CD4-positive, alpha-beta T cell treated with Interleukin-6 for 4 hours (primary cell): ENCODE data around the gene AKAP13.

Experiments used
- DNase-seq: peaks from one replicate; pipeline ENCODE4 v3.0.0-alpha.2; 2020; ENCODE audit warnings: mixed read lengths

The AKAP13 gene

DNA sequence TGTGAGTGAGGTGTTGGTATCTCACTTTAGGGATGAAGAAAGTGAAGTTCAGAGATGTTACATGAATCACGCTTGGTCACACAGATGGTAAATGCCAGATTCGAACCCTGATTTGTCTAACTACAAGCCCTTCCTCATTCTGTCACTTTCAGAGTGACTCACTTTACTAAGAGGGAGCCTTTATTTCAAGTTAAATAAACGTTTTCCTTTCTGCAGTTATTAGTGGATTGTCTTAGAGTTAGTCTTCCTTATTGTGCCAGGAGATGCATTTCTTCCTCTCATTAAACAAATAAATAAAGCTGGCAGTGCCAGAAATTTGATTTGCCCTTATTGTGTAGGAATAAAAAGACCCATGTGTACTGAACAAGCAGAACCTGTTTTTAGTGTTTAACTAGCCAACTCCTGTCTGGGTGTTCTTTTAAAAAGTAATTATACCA is 162.5 kb downstream of the AKAP13 start:
- DNase-seq, result no peak

DNA sequence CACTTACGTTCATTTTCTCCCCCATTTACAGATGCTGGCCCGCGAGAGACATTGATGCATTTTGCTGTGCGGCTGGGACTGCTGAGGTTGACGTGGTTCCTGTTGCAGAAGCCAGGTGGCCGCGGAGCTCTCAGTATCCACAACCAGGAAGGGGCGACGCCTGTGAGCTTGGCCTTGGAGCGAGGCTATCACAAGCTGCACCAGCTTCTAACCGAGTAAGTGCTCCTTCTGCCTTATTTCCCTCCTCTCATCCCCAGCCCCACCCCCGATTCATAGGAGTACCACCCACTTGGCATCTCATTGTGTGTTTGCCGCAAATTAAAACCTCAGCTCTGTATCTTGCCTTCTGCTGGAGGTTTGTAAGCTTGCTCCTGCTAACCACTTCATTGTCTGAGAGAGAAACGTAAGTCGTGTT is 163.3 kb downstream of the AKAP13 start:
- peak; percentile 46 for DNase-seq

DNA sequence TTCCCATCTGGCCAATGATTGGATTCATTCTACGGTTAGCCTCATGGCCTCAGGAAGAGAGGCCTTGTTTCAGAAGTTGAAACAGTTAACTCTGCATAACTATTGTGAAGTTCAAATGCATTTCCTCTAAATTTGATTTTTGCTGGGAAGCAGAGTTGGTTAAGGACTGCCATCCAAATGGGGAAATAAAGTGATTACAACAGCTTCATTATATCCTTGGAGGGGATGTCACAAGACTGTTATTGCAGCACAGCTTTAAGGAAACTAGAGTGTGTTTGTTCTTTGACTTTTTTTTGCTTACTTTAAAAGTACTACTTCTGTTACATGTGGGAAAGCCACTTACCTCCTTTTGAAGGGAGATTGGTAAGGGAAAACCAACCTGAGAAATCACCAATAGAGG is 164.8 kb downstream of the AKAP13 start:
- DNase-seq, result no peak

DNA sequence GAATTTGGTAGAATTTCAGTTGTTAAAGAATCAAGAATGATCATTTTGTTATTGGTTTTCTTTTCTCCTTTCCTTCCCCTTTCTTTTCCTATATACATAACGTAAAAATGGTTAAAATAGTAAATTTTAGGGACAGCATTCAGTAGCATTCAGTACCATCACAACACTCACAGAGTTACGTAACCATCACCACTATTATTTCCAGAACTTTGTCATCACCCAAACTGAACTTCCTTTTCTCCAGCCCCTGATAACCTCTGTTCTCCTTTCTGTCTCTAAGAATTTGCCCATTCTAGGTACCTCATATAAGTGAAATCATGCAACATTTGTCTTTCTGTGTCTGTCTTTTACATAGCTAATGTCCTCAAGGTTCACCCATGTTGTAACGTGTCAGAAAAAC is 165.3 kb downstream of the AKAP13 start:
- DNase-seq, result no peak

DNA sequence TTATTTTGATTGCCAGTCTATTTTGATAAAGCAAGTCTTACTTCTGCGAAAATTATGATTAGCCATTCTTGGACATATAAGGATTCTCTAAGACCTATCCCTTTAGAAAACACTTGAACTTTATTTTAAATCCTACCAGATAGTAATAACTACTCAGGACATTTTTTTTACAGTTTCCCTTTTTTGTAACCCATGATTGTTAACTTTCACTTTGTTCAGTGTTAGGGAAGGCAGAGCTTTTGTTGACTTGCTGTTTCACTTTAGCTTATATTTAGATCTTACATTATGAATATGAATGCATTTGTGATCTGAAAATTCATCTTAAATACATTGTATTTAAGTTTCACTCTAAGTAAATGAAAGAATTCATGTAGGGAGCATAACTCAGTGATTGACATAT is 167.0 kb downstream of the AKAP13 start:
- no peak for DNase-seq

DNA sequence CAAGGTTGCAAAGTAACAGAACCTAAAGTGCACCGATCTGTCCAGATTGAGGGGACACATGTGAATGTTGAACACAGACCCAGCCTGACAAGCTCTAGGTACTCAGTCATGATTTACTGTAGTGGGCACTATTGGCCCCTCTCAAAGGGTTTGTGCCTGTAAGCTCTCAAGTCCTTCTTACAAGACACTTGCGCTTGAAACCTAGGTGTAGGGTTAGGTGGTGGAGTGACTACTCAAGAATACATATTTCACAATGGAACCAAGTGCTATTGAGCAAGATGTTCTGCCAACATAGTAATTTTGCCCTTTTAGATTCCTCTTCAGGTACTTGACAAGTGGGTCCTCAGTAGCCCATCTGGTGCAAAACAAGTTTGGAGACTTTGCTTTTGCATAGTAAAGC is 169.9 kb downstream of the AKAP13 start:
- no peak for DNase-seq

DNA sequence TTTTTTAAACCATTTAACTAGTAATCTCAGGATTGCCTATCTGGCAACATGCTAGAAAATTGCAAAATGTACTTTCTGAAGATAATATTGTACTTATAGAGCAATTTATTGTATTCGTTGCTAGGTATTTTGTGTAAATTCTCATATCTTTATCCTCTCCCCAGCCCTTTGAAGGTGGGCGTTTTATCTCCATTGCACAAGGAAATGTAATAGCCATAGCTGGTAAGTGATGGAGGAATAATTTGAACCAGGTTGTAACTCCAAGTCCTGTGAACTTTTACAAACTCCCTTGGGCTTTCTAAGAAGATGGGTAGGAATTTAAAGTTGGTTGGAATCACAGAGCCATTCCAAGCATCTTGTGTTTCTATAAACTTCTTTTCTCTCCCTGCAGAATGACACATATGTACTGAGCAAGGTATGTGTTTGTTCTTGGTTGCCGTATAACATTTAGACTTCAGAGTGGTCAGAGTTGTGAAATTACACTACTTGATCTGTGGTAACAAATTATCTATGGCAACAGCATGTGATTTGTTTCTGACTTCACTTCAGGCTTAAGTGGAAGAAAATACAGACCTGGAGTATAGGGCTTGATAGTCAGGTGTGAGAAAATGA is 170.9 kb downstream of the AKAP13 start:
- no peak for DNase-seq

DNA sequence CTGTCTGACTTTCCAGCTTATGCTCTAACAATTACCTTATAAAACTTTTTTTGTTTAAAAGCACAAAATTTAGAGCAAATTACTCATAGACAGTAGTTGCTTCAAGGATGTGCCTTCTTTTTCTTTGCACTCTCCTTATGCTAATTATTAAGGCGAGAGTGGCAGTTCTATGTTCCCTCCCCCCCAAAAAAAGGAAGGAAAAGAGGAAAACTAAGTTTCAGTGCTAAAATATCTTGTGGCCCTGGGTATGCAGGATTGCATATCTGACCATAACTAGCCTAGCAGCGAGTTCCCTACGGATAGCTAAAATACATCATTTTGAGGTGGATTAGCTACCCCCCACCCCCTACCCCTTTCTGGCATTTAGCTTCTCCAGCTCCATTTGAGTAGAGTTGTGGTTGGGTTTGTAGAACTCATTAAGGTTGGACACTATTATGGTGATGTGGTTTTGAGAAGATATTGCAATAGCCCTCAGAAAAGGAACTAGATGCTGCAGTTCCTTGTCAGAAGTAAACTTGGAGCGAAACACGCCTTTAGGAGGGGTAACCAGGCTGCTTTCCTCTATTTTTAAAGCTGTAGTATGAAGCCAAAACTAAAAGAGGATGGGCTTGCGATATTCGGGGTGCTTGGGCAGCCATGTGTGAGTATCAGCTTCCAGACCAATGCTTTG is 174.6 kb downstream of the AKAP13 start:
- no peak for DNase-seq

DNA sequence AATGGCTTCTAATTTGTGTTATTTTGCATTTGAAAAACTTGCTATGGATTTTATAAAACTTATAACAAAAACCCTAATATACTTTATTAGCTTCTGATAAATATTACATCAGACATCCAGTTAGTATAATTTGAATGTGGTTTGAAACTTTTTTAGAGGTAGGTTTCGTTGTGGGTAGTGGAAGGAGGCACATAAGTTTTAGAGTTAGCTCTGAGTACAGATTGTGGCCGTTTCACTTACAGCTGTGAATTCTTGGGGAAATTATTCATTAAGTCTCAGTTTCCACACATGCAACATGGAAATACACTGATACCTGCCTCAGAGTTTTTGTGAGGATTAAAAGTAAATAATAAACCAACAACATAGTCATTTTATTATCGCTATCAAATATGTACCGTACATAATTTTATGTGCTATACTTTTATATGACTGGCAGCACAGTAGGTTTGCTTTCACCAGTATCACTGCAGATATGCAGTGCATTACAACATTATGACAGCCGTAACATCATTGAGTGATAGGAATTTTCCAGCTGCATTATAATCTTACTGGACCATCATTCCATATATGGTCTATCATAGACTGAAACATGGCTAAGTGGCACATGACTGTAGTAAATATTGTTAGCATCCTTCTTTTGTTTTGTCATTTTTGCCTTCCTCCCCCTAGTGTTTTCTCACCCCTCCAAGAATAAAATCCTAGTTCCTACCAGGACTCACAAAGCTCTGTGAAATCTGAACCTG is 175.6 kb downstream of the AKAP13 start:
- no peak for DNase-seq

DNA sequence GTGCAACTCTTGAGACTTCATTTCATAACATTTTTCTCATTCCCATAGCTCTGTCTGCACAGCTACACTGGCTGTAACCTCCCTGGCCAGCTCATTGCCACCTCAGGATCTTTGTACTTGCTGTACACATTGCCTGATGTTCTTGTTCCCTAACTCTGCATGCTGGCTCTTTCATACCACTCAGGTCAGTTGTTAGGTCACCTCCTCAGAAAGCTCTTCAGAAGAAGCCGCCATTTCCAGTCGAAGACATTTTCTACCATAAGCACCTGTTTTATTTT is 176.2 kb downstream of the AKAP13 start:
- DNase-seq, result no peak

DNA sequence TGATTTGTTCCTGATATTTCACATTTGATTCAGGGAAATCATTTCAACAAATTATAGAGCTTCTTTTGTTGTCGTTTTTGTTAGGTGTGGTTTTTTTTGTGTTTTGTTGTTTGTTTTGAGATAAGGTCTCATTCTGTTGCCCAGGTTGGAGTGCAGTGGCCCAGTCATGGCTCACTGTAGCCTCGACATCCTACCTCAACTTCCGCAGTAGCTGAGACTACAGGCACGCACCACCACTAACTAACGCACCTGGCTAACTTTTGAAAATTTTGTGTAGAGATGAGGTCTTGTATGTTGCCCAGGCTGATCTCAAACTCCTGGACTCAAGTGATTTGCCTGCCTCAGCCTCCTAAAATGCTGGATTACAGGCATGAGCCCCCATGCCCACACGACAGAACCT is 177.0 kb downstream of the AKAP13 start:
- DNase-seq, result no peak

DNA sequence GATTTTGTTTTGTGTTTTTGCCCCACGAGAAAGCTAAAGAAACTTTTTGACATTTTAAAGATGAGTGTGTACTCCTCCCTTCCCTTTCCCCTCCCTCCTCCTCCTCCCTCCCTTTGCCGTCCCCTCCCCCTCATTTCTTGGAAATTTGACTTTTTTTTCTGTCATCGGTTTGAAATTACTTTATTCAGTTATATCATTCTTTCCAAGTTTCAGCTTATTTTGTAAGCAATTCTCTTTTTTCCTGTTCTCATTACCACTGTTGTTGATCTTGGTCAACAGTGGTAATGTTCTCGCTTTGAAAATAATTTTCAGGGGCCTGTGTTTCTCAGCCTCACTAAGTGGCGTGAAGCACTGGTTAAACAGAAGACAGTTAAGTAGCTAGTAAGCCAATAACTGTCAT is 178.4 kb downstream of the AKAP13 start:
- DNase-seq, result no peak

DNA sequence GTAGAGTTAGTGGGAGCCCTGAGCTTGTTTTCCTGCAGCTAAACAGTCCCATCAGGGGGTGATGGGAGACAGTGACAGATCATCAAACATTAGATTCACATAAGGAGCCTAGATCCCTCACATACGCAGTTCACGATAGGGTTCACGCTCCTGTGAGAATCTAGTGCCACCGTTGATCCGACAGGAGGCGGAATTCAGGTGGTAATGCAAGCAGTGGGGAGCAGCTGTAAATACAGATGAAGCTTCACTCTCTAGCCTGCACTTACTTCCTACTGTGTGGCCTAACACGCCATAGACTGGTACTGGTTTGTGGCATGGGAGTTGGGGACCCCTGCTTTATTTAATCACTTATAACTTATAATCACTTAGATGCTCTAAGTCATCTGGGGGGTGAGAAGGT is 179.1 kb downstream of the AKAP13 start:
- DNase-seq, result no peak

DNA sequence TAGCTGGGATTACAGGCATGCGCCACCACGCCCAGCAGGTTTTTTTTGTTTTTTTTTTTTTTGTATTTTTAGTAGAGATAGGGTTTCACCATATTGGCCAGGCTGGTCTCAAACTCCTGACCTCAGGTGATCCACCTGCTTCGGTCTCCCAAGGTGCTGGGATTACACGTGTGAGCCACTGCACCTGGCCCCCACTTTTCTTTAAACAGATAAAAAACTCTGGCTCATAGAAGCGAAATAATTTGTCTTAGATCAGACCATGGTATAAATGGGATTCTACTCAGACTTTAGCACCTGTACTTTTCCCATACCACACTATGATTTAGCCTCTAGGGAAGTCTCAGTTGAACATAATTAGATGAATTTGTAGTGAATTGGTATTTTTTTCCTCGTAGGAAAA is 182.4 kb downstream of the AKAP13 start:
- no peak for DNase-seq

DNA sequence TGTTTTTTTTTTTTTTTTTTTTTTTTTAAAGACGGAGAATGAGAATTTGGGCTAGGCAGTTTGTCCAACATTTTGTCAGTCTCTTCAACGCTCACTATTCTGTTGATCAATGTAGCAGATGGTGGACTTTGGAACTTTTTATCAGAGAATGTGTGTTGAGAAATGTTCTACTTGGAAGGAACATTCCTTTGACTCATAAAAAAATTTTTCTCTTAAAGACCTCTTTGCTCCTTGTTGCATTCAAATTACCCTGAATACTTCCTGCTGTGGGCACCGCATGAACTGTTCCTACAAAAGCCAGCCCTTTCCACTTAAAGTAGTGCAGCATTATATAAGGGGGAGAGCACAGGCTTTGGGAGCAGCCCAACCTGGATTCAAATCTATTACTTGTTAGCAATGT is 182.9 kb downstream of the AKAP13 start:
- DNase-seq, result no peak

DNA sequence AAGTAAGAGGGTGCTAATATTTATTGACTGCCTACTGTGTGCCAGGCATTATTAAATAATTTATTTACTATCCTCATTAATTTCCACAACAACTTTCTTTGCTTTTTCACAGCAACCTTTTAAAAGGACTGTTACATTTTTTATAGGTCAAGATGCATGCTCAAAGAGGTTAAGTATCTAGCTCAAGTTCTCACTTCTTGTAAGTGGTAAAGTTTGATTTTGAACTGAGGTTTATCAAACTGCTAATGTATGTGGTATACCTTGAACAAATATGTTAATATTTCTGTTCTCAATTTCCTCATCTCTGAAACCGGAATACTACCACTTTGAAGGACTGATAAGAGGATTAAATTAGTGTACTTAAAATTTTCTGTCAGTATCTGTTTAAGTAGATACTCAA is 183.3 kb downstream of the AKAP13 start:
- no peak for DNase-seq

DNA sequence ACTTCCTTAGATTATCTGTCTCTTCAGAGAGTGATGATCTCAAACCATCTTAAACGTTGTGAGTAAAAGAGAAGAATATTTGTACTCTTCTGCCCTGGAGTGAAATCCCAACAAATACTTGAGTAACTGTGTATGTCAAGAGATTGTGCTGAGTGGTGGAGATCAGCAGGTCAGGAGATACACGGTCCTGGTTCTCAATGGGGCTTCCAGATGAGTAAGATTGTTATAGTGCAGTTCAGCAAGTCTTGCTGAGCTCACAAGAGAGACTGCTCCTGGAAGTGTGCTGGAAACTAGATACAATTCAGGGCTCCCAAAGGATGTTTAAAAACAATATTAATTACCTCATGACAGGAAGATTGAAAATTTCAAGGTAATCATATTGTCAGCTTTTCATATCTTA is 184.3 kb downstream of the AKAP13 start:
- no peak for DNase-seq

DNA sequence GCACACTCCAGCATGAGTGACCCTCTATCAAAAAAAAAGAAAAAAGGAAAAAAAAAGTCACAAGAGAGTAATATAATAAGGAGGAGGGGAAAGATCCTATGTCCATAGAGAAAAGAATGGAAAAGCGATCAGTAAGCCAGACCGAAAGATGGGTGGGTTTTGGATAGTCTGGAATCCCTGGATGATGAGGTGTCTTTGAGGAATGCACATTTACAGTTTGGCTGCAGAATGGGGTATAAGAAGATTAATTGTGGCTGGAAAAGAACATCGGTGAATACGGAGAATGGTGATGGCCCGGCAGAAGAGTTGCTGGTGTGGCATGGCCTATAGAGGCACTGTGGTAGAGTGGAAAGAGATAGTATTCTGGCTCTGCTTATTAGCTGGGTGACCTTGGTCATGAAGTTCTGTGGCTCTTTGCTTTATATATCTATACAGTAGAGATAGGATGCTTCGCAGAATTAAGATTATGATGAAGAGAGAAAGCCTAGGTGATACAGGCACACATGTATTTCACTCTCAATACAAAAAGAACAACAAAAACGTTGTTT is 187.9 kb downstream of the AKAP13 start:
- no peak for DNase-seq

DNA sequence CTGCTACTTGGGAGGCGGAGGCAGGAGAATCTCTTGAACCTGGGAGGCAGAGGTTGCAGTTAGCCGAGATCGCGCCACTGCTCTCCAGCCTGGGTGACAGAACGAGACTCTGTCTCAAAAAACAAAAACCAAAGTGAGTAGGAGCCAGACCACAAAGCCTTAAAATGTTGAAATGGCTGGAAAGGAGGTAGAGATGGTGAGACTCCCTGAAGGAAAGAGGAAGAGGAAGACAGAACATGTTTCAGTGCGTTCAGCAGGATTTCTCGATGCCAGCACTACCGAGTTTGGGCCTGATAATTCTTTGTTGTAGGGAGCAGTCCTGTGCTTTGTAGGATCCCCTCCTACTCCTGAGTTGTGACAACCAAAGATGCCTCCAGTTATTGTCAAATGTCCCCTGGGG is 189.9 kb downstream of the AKAP13 start:
- DNase-seq, result no peak

DNA sequence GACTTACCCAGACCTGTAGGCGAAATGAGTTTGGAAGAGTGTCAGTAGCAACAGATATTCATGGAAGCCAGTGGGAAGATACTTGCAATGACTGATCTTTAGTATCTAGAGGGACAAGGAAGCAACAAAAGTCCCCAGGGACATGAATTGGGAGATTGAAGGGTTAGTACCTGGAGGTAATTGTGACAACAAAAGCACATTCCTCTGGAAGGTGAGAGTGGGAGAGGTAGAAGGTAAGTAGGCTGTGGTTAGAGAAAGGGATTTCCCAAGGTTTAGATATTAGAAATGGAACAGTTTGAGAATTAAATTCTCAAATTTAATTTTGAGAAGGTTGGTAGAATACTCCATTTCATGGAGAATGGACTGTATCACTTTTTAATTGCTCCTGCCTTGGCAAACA is 191.4 kb downstream of the AKAP13 start:
- no peak for DNase-seq

DNA sequence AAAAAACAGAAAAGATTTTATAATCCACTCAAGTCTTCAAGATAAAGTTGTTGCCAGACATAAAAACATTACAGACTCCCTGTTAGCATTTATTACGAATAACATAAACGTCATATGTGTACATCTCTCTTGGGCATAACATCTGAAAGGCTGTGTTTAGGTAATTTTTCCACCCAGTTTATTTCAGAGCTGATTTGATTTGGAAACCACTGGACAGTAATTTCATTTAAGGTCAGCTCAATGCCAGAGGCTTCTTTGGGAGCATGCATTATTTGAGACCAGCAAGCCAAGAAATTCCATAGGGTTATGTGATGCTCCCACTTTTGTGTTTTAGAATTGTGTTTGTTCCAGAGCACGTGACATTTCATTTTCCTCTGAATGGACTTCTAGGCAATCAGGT is 196.0 kb downstream of the AKAP13 start:
- no peak for DNase-seq

DNA sequence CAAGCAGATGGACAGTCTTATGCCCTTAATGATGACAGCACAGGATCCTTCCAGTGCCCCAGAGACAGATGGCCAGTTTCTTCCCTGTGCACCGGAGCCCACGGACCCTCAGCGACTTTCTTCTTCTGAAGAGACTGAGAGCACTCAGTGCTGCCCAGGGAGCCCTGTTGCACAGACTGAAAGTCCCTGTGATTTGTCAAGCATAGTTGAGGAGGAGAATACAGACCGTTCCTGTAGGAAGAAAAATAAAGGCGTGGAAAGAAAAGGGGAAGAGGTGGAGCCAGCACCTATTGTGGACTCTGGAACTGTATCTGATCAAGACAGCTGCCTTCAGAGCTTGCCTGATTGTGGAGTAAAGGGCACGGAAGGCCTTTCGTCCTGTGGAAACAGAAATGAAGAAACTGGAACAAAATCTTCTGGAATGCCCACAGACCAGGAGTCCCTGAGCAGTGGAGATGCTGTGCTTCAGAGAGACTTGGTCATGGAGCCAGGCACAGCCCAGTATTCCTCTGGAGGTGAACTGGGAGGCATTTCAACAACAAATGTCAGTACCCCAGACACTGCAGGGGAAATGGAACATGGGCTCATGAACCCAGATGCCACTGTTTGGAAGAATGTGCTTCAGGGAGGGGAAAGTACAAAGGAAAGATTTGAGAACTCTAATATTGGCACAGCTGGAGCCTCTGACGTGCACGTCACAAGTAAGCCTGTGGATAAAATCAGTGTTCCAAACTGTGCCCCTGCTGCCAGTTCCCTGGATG is 198.7 kb downstream of the AKAP13 start:
- DNase-seq, result no peak

DNA sequence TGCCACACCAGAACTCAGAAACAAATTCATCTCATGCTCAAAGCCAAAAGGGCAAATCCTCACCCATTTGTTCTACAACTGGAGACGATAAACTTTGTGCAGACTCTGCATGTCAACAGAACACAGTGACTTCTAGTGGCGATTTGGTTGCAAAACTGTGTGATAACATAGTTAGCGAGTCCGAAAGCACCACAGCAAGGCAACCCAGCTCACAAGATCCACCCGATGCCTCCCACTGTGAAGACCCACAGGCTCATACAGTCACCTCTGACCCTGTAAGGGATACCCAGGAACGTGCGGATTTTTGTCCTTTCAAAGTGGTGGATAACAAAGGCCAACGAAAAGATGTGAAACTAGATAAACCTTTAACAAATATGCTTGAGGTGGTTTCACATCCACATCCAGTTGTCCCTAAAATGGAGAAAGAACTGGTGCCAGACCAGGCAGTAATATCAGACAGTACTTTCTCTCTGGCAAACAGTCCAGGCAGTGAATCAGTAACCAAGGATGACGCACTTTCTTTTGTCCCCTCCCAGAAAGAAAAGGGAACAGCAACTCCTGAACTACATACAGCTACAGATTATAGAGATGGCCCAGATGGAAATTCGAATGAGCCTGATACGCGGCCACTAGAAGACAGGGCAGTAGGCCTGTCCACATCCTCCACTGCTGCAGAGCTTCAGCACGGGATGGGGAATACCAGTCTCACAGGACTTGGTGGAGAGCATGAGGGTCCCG is 199.7 kb downstream of the AKAP13 start:
- DNase-seq, result no peak
